Muscle layer of colon (tissue), 2 donors: ENCODE measurements around the gene PRDM13.
A peak's percentile ranks its signal among the peaks of the same experiment; 100 is the strongest.

Source experiments
- H3K27ac ChIP-seq: one replicate; pipeline ENCODE4 v1.7.0; 2013; ENCODE audit warnings: low read depth, mild to moderate bottlenecking, low read length, moderate library complexity
- H3K27me3 ChIP-seq, 2 donors: one replicate each; pipeline ENCODE4 v1.7.0; 2013; ENCODE audit warnings: low read length in 2 of 2, mild to moderate bottlenecking in 2 of 2; ENCODE audit not compliant: insufficient read depth in 2 of 2, control insufficient read depth in 1 of 2
- H3K36me3 ChIP-seq: one replicate; pipeline ENCODE4 v1.7.0; 2013; ENCODE audit warnings: mild to moderate bottlenecking, low read length; ENCODE audit not compliant: insufficient read depth
- H3K4me1 ChIP-seq: one replicate; pipeline ENCODE4 v1.7.0; 2013; ENCODE audit warnings: mild to moderate bottlenecking, low read length; ENCODE audit not compliant: insufficient read depth
- H3K4me3 ChIP-seq, 2 donors: one replicate each; pipeline ENCODE4 v1.7.0; 2013; ENCODE audit warnings: low read length in 2 of 2, low read depth in 1 of 2, mild to moderate bottlenecking in 1 of 2, moderate library complexity in 1 of 2
- H3K9ac ChIP-seq: one replicate; pipeline ENCODE4 v1.7.0; 2013; ENCODE audit warnings: low read length
- H3K9me3 ChIP-seq: one replicate; pipeline ENCODE4 v1.7.0; 2013; ENCODE audit warnings: mild to moderate bottlenecking, low read length
- donor health status: abdominal sarcoma.
- donor health status: Adenocarcinoma of cecum.

Gene PRDM13

DNA sequence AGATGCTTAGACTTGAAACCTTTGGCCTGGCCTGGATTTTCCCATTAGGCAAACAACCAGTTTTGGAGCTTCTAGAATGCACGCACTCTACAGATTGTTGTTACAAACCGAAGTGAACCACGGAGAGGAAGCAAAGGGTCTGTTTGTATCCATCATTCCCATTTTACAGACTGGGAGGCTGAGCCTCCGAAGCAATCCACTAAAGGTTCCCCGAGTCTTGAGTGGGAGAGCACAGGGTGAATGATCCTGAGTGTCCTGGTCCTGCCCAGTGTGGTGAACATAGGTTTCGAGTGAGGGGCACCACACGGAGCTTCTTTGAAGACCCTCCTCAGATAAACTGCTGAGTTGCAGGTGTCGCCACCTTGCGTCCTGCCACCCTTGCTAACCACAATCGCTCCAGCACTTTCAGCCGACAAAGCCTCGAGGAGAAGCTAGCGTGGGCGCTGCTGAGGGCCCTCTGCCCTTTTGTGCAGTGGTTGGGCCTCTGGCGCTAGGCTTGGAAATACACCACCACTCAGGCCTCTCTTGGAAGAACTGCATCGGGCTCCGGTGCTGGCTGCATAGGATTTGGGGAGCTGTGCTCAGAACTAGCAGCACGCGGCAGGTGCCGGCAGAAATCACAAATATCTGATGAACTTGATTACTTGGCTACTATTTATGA lies 1.4 kb upstream of the PRDM13 start:
- Histone ChIP-seq H3K4me3 (no peak overlapping the region), H3K4me1 (peaks cover 25% of the 10 kb centered on the region), H3K9ac (no peak overlapping the region), H3K9me3 (no peaks in the 10 kb centered on the region), H3K27me3 (peaks cover 87 to 93% of the 10 kb centered on the region in 2 donors), H3K36me3 (no peaks in the 10 kb centered on the region), H3K27ac (no peak overlapping the region)

DNA sequence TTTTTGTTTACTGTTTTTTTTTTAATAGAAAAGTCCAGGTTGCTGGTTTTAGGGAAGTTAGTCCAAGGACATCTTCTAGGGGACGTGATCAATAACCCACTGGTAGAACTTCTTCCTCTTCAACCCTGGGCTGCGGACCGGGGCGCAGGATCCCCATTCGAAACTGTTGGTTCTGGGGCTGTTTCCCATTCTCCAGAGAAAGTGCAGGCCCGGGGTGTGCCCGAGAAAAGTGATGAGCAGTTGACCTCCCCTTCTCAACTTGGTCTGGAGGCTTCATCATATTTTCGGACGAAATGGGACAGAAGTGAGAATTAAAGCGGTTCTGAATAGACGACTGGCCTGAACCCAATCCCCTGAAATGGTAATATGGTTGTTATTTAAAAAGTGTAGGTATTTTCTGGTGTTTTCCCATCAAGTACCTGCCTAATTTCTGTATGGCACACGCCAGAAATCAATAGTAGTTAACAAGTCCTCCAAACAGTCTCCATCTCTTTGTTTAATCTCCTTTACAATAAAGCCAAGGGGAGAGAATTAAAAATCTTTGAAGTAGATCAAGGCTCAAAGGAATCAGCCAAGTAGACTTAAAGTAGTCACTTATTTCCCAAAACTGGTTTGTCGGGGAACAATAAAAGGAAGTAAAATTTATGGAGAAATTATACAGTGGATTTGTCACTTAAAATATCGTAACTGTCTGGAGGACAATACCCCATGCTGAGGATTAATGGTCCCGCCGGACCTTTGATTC lies 550 bp upstream of the PRDM13 start:
- H3K4me1 ChIP-seq: peaks cover 25% of the 10 kb centered on the region

DNA sequence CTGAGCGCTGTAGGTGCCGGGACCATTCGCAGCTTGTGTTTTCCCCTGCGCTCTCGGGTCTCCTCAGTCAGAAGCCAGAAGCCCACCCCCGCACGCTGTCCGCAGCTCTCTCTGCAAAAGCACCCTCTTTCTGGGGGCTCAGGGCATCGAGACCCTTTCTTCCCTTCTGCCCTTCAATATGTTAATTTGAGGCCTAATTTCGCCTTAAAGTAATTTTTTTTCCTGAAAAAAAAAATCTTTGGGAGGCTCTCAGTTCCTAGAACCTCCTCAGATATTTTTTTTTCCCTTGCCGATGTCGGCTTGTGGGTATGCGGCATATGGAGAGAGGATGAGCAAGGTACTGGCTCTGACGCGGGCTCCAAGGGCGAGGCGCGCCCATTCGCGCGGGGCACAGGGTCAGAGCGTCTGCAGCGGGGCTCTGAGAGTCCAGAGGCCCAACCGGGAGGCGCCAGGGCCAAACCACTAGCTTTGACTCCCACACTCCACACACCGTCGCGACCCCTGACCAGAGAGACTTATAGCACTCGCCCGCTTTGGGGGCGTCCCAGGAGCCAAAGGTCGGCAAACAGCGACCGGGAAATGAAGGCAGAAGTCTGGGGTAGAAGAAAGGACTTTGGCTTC lies 893 bp downstream of the PRDM13 start:
- Histone ChIP-seq H3K27me3 (peaks cover 80 to 96% of the 10 kb centered on the region in 2 donors), H3K9me3 (no peaks in the 10 kb centered on the region), H3K27ac (no peak overlapping the region), H3K4me3 (no peak overlapping the region), H3K9ac (no peak overlapping the region), H3K36me3 (no peaks in the 10 kb centered on the region), H3K4me1 (peaks cover 24% of the 10 kb centered on the region)

More for the DNA sequence above, 550 bp upstream of the PRDM13 start:
- H3K9me3 ChIP-seq: no peaks in the 10 kb centered on the region
- H3K36me3 ChIP-seq: no peaks in the 10 kb centered on the region
- H3K4me3 ChIP-seq: no peak overlapping the region
- no peak overlapping the region for H3K27ac ChIP-seq
- H3K9ac ChIP-seq: no peak overlapping the region
- peaks cover 89 to 95% of the 10 kb centered on the region in 2 donors for H3K27me3 ChIP-seq

DNA sequence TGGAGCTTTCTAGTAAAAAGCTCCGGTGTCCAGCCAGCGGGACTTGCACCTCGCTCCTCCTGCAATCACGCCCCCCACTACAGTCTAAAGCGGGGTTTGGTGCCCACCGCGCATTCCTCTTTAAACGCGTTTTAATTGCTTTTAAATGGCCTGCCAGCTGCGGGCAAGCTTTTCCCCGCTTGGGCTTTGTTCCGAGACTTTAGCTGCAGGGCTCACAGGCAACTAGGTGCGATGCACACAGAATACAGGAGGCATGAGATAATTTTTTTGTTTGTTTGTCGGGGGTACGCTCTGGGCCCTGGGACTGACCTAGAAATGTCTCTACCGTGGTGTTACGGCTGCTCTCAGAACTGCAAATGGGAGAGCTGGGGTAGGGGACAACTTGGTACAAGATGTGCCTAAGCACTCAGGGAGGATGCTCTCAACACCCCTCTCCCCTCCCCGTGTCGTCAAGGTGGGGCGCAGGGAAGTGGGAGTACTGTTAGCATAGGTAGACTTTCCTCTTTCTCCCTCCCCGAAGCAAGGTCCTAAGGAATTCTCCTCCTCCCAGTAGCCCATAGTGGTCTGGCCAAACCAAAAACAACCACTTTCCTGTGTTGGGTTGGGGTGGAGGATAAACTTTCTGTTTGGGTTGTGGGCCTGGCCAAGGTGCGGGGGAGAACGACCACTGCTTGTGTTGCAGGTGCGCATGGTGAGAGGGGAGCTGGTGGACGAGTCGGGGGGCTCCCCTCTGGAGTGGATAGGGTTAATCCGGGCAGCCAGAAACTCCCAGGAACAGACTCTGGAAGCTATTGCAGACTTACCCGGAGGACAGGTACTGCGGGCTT lies 1.6 kb downstream of the PRDM13 start:
- Histone ChIP-seq H3K4me1 (peaks cover 16% of the 10 kb centered on the region), H3K9ac (no peak overlapping the region), H3K9me3 (no peaks in the 10 kb centered on the region), H3K4me3 (no peak overlapping the region), H3K27ac (no peak overlapping the region), H3K27me3 (peaks cover 79 to 96% of the 10 kb centered on the region in 2 donors), H3K36me3 (no peaks in the 10 kb centered on the region)

DNA sequence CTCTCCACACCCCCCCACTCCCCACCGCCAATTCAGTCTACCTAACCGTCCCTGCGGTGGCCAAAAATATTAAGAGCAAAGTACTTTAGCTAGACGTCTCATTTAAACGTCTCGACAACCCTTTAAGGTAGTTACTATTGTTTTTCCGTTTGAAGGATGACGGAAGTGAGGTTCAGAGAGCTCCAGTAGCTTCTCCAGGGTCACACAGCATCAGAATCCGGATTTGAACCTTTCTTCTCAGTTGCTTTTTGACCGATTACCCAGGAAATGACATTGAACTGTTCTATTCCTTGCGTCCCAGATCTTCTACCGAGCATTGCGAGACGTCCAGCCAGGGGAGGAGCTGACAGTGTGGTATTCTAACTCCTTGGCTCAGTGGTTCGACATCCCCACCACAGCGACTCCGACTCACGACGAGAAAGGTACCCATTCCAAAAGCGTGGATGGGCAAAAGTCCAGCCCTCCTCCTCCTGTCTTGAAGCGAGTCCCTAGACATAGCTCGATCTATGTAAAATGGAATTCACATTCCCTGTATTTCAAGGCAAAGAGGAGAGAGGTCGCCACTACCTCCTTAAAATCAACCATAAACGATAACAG lies 2.4 kb downstream of the PRDM13 start:
- no peak overlapping the region for H3K4me3 ChIP-seq
- no peaks in the 10 kb centered on the region for H3K36me3 ChIP-seq
- H3K27me3 ChIP-seq: peaks cover 71 to 96% of the 10 kb centered on the region in 2 donors
- no peaks in the 10 kb centered on the region for H3K9me3 ChIP-seq
- H3K27ac ChIP-seq: no peak overlapping the region
- H3K9ac ChIP-seq: no peak overlapping the region
- peaks cover 9% of the 10 kb centered on the region for H3K4me1 ChIP-seq

DNA sequence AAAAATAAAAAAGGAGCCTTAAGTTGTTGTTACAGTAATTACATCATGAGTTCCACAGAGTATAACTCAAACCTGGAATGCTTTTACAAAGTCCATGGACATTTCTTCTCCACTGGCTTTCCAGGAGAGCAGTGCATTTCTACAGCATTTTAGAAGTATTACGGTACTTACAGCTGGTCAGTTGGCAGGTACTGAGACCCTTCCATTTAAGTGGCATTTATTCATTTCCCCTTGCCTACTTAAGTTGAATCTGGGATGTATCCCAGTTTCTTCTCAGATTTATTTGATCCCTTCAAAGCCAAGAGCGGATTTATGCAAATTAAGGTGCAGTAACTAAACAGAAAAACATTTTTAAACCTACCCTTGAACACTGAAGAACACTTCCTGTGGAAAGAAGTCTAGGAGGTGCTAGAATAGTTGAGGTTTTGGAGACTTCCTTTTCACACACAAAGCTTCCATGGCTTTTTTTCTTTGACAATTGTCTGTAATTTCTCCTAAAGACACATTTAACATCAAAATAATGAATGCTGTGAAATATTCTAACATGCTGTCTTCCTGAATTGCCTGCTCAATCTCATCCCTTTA lies 3.4 kb downstream of the PRDM13 start:
- Histone ChIP-seq H3K9ac (no peak overlapping the region), H3K4me1 (peaks cover 6% of the 10 kb centered on the region), H3K27ac (no peak overlapping the region), H3K4me3 (no peak overlapping the region), H3K36me3 (no peaks in the 10 kb centered on the region), H3K27me3 (peaks cover 66 to 96% of the 10 kb centered on the region in 2 donors), H3K9me3 (no peaks in the 10 kb centered on the region)

DNA sequence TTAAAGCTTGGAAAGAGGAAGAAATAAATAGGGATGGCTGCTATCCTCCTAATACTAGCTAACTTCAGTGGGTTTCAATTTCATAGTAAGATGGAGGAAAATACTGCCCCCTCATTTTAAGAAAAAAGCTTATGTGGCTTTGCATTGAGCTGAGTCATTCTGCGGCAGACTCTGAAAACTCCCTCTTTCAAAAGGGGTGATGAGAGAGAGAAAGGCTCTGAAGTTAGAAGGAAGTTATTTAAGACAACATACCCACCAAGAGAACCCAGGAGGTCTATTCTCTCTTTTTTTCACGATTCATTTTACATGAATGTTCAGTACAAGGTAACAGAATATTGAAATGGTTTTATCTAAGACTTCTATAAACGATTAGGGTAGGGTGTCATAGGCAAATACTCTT lies 4.5 kb downstream of the PRDM13 start:
- H3K36me3 ChIP-seq: no peaks in the 10 kb centered on the region
- H3K27ac ChIP-seq: no peak overlapping the region
- H3K27me3 ChIP-seq: peaks cover 63 to 96% of the 10 kb centered on the region in 2 donors
- no peak overlapping the region for H3K4me3 ChIP-seq
- peaks cover 6% of the 10 kb centered on the region for H3K4me1 ChIP-seq
- no peaks in the 10 kb centered on the region for H3K9me3 ChIP-seq
- H3K9ac ChIP-seq: no peak overlapping the region

DNA sequence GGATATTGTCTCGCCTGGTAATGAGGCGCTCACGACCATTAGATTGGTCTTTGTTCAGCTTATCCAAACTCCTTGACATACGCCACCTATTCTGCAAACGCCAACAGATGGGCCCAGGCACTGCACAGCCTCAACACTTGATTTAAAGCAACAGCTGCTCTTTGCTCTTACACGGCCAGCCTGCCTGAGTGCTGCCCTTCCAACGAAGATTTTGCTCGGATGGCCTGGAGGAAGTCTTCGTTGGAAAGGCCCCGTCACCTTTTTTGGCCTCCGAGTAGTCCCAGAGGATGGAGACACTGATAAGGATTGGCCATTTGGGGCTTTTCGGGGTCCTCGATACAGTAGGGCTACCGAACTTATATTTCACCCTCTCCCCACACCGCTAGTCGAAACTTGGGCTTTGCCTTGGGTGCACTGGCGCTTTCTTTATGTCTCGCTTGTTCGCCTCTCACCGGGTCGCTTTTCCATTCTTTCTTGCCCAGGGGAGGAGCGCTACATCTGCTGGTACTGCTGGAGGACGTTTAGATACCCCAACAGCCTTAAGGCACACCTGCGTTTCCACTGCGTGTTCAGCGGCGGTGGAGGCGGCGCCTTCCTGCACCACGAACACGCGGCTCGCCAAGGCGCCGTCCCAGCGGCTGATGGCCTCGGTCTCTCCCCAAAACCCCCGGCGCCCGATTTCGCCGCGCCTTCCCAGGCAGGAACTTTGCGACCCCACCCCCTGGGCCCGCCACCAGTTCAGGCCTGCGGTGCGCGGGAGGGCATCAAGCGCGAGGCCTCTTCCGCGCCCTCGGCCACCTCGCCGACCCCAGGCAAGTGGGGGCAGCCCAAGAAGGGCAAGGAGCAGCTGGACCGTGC lies 6.1 kb downstream of the PRDM13 start:
- Histone ChIP-seq H3K4me3 (peak overlapping the region in 1 of 2 donors; percentile 41), H3K9ac (no peak overlapping the region), H3K9me3 (no peaks in the 10 kb centered on the region), H3K36me3 (no peaks in the 10 kb centered on the region), H3K27ac (no peak overlapping the region), H3K4me1 (peaks cover 6% of the 10 kb centered on the region), H3K27me3 (peaks cover 63 to 96% of the 10 kb centered on the region in 2 donors)

DNA sequence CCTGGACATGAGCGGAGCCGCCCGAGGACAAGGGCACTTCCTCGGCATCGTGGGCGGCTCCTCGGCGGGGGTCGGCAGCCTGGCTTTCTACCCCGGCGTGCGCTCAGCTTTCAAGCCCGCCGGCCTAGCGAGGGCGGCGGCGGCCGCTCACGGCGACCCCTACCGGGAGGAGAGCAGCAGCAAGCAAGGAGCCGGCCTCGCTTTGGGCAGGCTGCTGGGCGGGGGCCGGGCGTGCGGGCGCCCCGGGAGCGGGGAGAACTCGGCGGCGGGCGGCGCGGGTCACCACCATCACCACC lies 6.7 kb downstream of the PRDM13 start:
- Histone ChIP-seq H3K27me3 (peaks cover 63 to 96% of the 10 kb centered on the region in 2 donors), H3K4me1 (peaks cover 6% of the 10 kb centered on the region), H3K36me3 (no peaks in the 10 kb centered on the region), H3K4me3 (peak overlapping the region in 1 of 2 donors; percentile 41), H3K9ac (no peak overlapping the region), H3K27ac (no peak overlapping the region), H3K9me3 (no peaks in the 10 kb centered on the region)

DNA sequence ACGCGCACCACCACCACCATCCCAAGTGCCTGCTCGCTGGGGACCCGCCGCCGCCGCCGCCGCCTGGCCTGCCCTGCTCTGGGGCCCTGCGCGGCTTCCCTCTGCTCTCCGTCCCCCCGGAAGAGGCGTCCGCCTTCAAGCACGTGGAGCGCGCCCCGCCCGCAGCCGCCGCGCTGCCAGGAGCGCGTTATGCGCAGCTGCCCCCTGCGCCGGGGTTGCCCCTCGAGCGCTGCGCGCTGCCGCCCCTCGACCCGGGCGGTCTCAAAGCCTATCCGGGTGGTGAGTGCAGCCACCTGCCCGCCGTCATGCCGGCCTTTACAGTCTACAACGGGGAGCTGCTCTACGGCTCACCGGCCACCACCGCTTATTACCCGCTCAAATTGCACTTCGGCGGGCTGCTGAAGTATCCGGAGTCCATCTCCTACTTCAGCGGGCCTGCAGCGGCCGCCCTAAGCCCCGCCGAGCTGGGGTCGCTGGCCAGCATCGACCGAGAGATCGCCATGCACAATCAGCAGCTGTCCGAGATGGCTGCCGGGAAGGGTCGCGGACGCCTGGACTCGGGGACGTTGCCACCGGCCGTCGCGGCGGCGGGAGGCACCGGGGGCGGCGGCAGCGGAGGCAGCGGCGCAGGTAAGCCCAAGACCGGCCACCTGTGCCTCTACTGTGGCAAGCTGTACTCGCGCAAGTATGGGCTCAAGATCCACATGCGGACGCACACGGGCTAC lies 7.2 kb downstream of the PRDM13 start:
- Histone ChIP-seq H3K4me3 (peak overlapping the region; percentile 41 to 54), H3K4me1 (peaks cover 6% of the 10 kb centered on the region), H3K27me3 (peaks cover 63 to 96% of the 10 kb centered on the region in 2 donors), H3K9me3 (no peaks in the 10 kb centered on the region), H3K9ac (no peak overlapping the region), H3K36me3 (no peaks in the 10 kb centered on the region), H3K27ac (no peak overlapping the region)
